ENCODE data around the gene CD109.
"Not testable (repeated sequence)": the region's sequence is repeated elsewhere in the genome, so short reads cannot be mapped to it uniquely, and the experiment has no call there.

The CD109 gene

DNA sequence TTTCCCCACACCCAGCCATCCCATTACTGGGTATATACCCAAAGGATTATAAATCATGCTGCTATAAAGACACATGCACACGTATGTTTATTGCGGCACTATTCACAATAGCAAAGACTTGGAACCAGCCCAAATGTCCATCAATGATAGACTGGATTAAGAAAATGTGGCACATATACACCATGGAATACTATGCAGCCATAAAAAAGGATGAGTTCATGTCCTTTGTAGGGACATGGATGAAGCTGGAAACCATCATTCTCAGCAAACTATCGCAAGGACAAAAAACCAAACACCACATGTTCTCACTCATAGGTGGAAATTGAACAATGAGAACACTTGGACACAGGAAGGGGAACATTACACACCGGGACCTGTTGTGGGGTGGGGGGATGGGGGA is 110.0 kb downstream of the CD109 start:
- not testable (repeated sequence) for H2BK12ac ChIP-seq (ENCODE audit: low read length); H2AFZ ChIP-seq (ENCODE audit: insufficient read depth, low read length, poor library complexity); H3K14ac ChIP-seq (ENCODE audit: low read length); H3K23ac ChIP-seq (ENCODE audit: low read length); H3K9ac ChIP-seq (ENCODE audit: low read length); H3K18ac ChIP-seq (ENCODE audit: low read length); H2BK5ac ChIP-seq (ENCODE audit: low read depth, low read length, poor library complexity); H3K27me3 ChIP-seq (ENCODE audit: insufficient read depth, low read length); H4K8ac ChIP-seq (ENCODE audit: low read depth, low read length); H2BK120ac ChIP-seq (ENCODE audit: insufficient read depth, low read length, poor library complexity); H3K4me2 ChIP-seq (ENCODE audit: low read length); H3K4ac ChIP-seq (ENCODE audit: low read depth, low read length); H3K79me2 ChIP-seq (ENCODE audit: control insufficient read depth, insufficient read depth, low read length, poor library complexity); DNase-seq; H3K36me3 ChIP-seq (ENCODE audit: control insufficient read depth in 1 of 2, insufficient read depth in 2 of 2, low read length in 2 of 2); H3K9me3 ChIP-seq (ENCODE audit: insufficient read depth, low read depth, low read length); H3K79me1 ChIP-seq (ENCODE audit: low read length); H3K4me3 ChIP-seq (ENCODE audit: low read depth, low read length); H3K4me1 ChIP-seq (ENCODE audit: control insufficient read depth in 1 of 2, insufficient read depth in 2 of 2, low read length in 2 of 2); H3K27ac ChIP-seq (ENCODE audit: low read depth, low read length); H2AK5ac ChIP-seq (ENCODE audit: low read length); H4K12ac ChIP-seq (ENCODE audit: low read depth, low read length); H4K91ac ChIP-seq (ENCODE audit: low read depth, low read length)
- WGBS (ENCODE audit: extremely low coverage, insufficient coverage, insufficient read length), result no CpG with 5 or more reads among the region's 4 CpGs

DNA sequence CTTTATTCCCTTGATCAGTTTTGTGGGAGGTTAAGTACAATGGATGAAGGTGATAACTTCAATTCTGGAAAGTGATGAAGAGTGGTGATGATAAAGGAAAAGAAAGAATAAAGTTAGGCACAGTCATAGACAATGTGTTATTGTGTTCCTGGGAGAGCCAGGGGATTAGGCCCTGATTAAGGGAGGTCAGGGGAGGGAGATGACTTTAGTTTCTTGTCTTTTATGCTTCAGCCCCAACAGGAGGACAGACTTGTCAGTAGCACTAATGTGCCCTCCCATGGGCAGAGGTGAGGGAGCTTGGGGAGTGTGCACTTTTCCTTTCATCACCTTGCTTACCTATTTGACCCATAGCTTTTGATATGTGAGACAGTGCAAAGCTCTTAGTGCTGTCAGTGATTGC is 115.7 kb downstream of the CD109 start:
- H2BK5ac ChIP-seq (ENCODE audit: low read depth, low read length, poor library complexity), result no peak overlapping the region

DNA sequence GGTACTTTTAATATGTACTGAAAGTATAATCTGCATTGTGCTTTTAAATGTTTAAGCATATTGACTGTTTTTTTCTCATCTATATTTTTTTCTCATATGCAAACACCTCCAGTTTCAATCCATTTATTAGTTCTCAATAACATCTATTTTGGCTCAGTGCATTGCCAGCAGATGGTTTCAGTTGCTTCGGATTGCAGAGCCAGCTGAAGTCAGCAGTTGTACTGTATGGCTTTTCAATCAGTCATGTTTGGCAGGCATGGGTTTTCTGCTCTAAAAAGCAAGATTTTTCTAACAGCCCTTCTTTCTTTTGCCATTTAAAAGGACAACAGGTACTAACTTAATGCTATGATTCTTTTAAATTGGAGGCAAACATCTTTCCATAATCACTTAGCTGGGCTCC is 121.2 kb downstream of the CD109 start:
- H3K79me2 ChIP-seq (ENCODE audit: control insufficient read depth, insufficient read depth, low read length, poor library complexity), result no peaks in the 10 kb centered on the region
- H4K8ac ChIP-seq (ENCODE audit: low read depth, low read length), result no peak overlapping the region
- H3K79me1 ChIP-seq (ENCODE audit: low read length), result no peaks in the 10 kb centered on the region
- no peak overlapping the region for H3K9ac ChIP-seq (ENCODE audit: low read length)
- no peak overlapping the region for H2AK5ac ChIP-seq (ENCODE audit: low read length)
- no peak overlapping the region for H3K4me3 ChIP-seq (ENCODE audit: low read depth, low read length)
- no peaks in the 10 kb centered on the region for H3K9me3 ChIP-seq (ENCODE audit: insufficient read depth, low read depth, low read length)
- H3K23ac ChIP-seq (ENCODE audit: low read length), result no peak overlapping the region
- no peak overlapping the region for H2BK120ac ChIP-seq (ENCODE audit: insufficient read depth, low read length, poor library complexity)
- H3K36me3 ChIP-seq (ENCODE audit: control insufficient read depth in 1 of 2, insufficient read depth in 2 of 2, low read length in 2 of 2), result no peaks in the 10 kb centered on the region
- H3K18ac ChIP-seq (ENCODE audit: low read length), result no peak overlapping the region
- H3K4me2 ChIP-seq (ENCODE audit: low read length), result no peak overlapping the region
- no peak overlapping the region for H4K91ac ChIP-seq (ENCODE audit: low read depth, low read length)
- H2AFZ ChIP-seq (ENCODE audit: insufficient read depth, low read length, poor library complexity), result no peak overlapping the region
- H2BK5ac ChIP-seq (ENCODE audit: low read depth, low read length, poor library complexity), result no peak overlapping the region
- H4K12ac ChIP-seq (ENCODE audit: low read depth, low read length), result no peak overlapping the region
- no peak overlapping the region for H3K4ac ChIP-seq (ENCODE audit: low read depth, low read length)
- no peak overlapping the region for H3K27ac ChIP-seq (ENCODE audit: low read depth, low read length)
- no peaks in the 10 kb centered on the region for H3K27me3 ChIP-seq (ENCODE audit: insufficient read depth, low read length)
- no peak overlapping the region for H2BK12ac ChIP-seq (ENCODE audit: low read length)
- WGBS (ENCODE audit: extremely low coverage, insufficient coverage, insufficient read length), result no CpG with 5 or more reads among the region's 1 CpG
- H3K4me1 ChIP-seq (ENCODE audit: control insufficient read depth in 1 of 2, insufficient read depth in 2 of 2, low read length in 2 of 2), result no peaks in the 10 kb centered on the region
- no peak for DNase-seq
- no peak overlapping the region for H3K14ac ChIP-seq (ENCODE audit: low read length)

More for the DNA sequence above, 115.7 kb downstream of the CD109 start:
- no peak overlapping the region for H2BK120ac ChIP-seq (ENCODE audit: insufficient read depth, low read length, poor library complexity)
- no peak overlapping the region for H2AK5ac ChIP-seq (ENCODE audit: low read length)
- H3K14ac ChIP-seq (ENCODE audit: low read length), result no peak overlapping the region
- H3K18ac ChIP-seq (ENCODE audit: low read length), result no peak overlapping the region
- no peak overlapping the region for H3K9ac ChIP-seq (ENCODE audit: low read length)
- H3K4me3 ChIP-seq (ENCODE audit: low read depth, low read length), result no peak overlapping the region
- no peak overlapping the region for H2BK12ac ChIP-seq (ENCODE audit: low read length)
- H3K27ac ChIP-seq (ENCODE audit: low read depth, low read length), result no peak overlapping the region
- H3K79me1 ChIP-seq (ENCODE audit: low read length), result no peaks in the 10 kb centered on the region
- H4K91ac ChIP-seq (ENCODE audit: low read depth, low read length), result no peak overlapping the region
- H3K4me2 ChIP-seq (ENCODE audit: low read length), result no peak overlapping the region
- H3K36me3 ChIP-seq (ENCODE audit: control insufficient read depth in 1 of 2, insufficient read depth in 2 of 2, low read length in 2 of 2), result no peaks in the 10 kb centered on the region
- no peak overlapping the region for H3K23ac ChIP-seq (ENCODE audit: low read length)
- no peaks in the 10 kb centered on the region for H3K4me1 ChIP-seq (ENCODE audit: control insufficient read depth in 1 of 2, insufficient read depth in 2 of 2, low read length in 2 of 2)
- H3K9me3 ChIP-seq (ENCODE audit: insufficient read depth, low read depth, low read length), result no peaks in the 10 kb centered on the region
- no peak overlapping the region for H4K12ac ChIP-seq (ENCODE audit: low read depth, low read length)
- H3K27me3 ChIP-seq (ENCODE audit: insufficient read depth, low read length), result no peaks in the 10 kb centered on the region
- H3K4ac ChIP-seq (ENCODE audit: low read depth, low read length), result no peak overlapping the region
- no peaks in the 10 kb centered on the region for H3K79me2 ChIP-seq (ENCODE audit: control insufficient read depth, insufficient read depth, low read length, poor library complexity)
- DNase-seq, result no peak
- H2AFZ ChIP-seq (ENCODE audit: insufficient read depth, low read length, poor library complexity), result no peak overlapping the region
- no peak overlapping the region for H4K8ac ChIP-seq (ENCODE audit: low read depth, low read length)

DNA sequence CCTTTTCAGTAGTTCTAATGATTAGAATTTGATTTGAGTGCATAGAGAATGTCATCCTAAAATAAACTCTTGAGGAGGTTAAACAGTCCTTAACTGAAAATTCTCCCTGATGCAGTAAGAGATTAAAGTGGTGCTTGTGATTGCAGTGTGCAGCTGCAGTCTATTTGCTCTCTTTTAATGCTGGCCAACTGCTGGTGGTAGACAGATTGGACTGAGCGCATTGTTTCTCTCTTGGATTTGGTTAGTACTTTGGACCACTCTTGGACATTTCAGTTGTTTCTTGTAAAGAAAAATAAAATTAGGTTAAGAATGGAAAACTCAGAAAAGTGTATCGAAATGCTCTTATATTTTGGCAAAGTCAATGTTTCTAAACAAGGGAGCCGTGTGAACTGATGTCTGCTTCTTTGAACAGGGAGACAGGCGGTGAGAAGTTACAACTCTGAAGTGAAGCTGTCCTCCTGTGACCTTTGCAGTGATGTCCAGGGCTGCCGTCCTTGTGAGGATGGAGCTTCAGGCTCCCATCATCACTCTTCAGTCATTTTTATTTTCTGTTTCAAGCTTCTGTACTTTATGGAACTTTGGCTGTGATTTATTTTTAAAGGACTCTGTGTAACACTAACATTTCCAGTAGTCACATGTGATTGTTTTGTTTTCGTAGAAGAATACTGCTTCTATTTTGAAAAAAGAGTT is 127.2 kb downstream of the CD109 start:
- no peak overlapping the region for H2BK5ac ChIP-seq (ENCODE audit: low read depth, low read length, poor library complexity)
- no peak overlapping the region for H3K18ac ChIP-seq (ENCODE audit: low read length)
- no peaks in the 10 kb centered on the region for H3K79me2 ChIP-seq (ENCODE audit: control insufficient read depth, insufficient read depth, low read length, poor library complexity)
- H3K4me1 ChIP-seq (ENCODE audit: control insufficient read depth in 1 of 2, insufficient read depth in 2 of 2, low read length in 2 of 2), result no peaks in the 10 kb centered on the region
- H3K23ac ChIP-seq (ENCODE audit: low read length), result no peak overlapping the region
- H3K4ac ChIP-seq (ENCODE audit: low read depth, low read length), result no peak overlapping the region
- no CpG with 5 or more reads among the region's 6 CpGs for WGBS (ENCODE audit: extremely low coverage, insufficient coverage, insufficient read length)
- H2AFZ ChIP-seq (ENCODE audit: insufficient read depth, low read length, poor library complexity), result no peak overlapping the region
- no peaks in the 10 kb centered on the region for H3K79me1 ChIP-seq (ENCODE audit: low read length)
- H2BK12ac ChIP-seq (ENCODE audit: low read length), result no peak overlapping the region
- no peaks in the 10 kb centered on the region for H3K36me3 ChIP-seq (ENCODE audit: control insufficient read depth in 1 of 2, insufficient read depth in 2 of 2, low read length in 2 of 2)
- no peak for DNase-seq
- H3K14ac ChIP-seq (ENCODE audit: low read length), result no peak overlapping the region
- no peak overlapping the region for H3K9ac ChIP-seq (ENCODE audit: low read length)
- no peaks in the 10 kb centered on the region for H3K9me3 ChIP-seq (ENCODE audit: insufficient read depth, low read depth, low read length)
- H3K27me3 ChIP-seq (ENCODE audit: insufficient read depth, low read length), result no peaks in the 10 kb centered on the region
- no peak overlapping the region for H2BK120ac ChIP-seq (ENCODE audit: insufficient read depth, low read length, poor library complexity)
- H2AK5ac ChIP-seq (ENCODE audit: low read length), result no peak overlapping the region
- no peak overlapping the region for H3K4me3 ChIP-seq (ENCODE audit: low read depth, low read length)
- H4K12ac ChIP-seq (ENCODE audit: low read depth, low read length), result no peak overlapping the region
- no peak overlapping the region for H3K27ac ChIP-seq (ENCODE audit: low read depth, low read length)
- no peak overlapping the region for H4K91ac ChIP-seq (ENCODE audit: low read depth, low read length)
- H3K4me2 ChIP-seq (ENCODE audit: low read length), result no peak overlapping the region
- no peak overlapping the region for H4K8ac ChIP-seq (ENCODE audit: low read depth, low read length)
